Measurements from ENCODE around the gene KRT9.
"Not testable (repeated sequence)": the region's sequence is repeated elsewhere in the genome, so short reads cannot be mapped to it uniquely, and the experiment has no call there.

The KRT9 gene

GRCh38 chr17:41545829-41546410, 25.9 kb downstream of the KRT9 start:
- Histone ChIP-seq H3K9me3 (no peaks in the 10 kb centered on the region), H3K36me3 (no peaks in the 10 kb centered on the region), H3K4me1 (ENCODE audit: control insufficient read depth in 1 of 2, insufficient read depth in 1 of 2, low read depth in 1 of 2, low read length in 1 of 2) (peaks cover 12 to 24% of the 10 kb centered on the region in 2 experiments), H3K27ac (no peak overlapping the region), H3K4me3 (ENCODE audit: low read depth in 1 of 2, low read length in 1 of 2) (no peak overlapping the region), H3K27me3 (peaks cover 31% of the 10 kb centered on the region)
- no peak for TF ChIP-seq CTCF (IDR thresholded peaks at IDR 0.05)

- H3K27me3 ChIP-seq: peaks cover 31% of the 10 kb centered on the region
- H3K4me3 ChIP-seq (ENCODE audit: low read depth in 1 of 2, low read length in 1 of 2): no peak overlapping the region
- peaks cover 12 to 19% of the 10 kb centered on the region in 2 experiments for H3K4me1 ChIP-seq (ENCODE audit: control insufficient read depth in 1 of 2, insufficient read depth in 1 of 2, low read depth in 1 of 2, low read length in 1 of 2)
- no peaks in the 10 kb centered on the region for H3K36me3 ChIP-seq
- no peak overlapping the region for H3K27ac ChIP-seq
- H3K9me3 ChIP-seq: no peaks in the 10 kb centered on the region
- TF ChIP-seq CTCF (IDR thresholded peaks at IDR 0.05): no peak
These were observed 26.9 kb downstream of the KRT9 start for GRCh38 chr17:41544935-41545334.

- H3K4me3 ChIP-seq (ENCODE audit: low read depth in 1 of 2, low read length in 1 of 2): no peak overlapping the region
- H3K27ac ChIP-seq: no peak overlapping the region
- H3K27me3 ChIP-seq: peaks cover 31% of the 10 kb centered on the region
- TF ChIP-seq CTCF (IDR thresholded peaks at IDR 0.05): no peak
- no peaks in the 10 kb centered on the region for H3K36me3 ChIP-seq
- peaks cover 12 to 19% of the 10 kb centered on the region in 2 experiments for H3K4me1 ChIP-seq (ENCODE audit: control insufficient read depth in 1 of 2, insufficient read depth in 1 of 2, low read depth in 1 of 2, low read length in 1 of 2)
- H3K9me3 ChIP-seq: no peaks in the 10 kb centered on the region
These were observed 27.4 kb downstream of the KRT9 start for GRCh38 chr17:41544491-41544892.

GRCh38 chr17:41542786-41543185, 29.1 kb downstream of the KRT9 start:
- not testable (repeated sequence) for H3K9me3 ChIP-seq; H3K4me1 ChIP-seq (ENCODE audit: control insufficient read depth in 1 of 2, insufficient read depth in 1 of 2, low read depth in 1 of 2, low read length in 1 of 2); H3K4me3 ChIP-seq (ENCODE audit: low read depth in 1 of 2, low read length in 1 of 2); H3K36me3 ChIP-seq; H3K27ac ChIP-seq
- peaks cover 26% of the 10 kb centered on the region for H3K27me3 ChIP-seq

GRCh38 chr17:41542357-41542756, 29.5 kb downstream of the KRT9 start:
- Histone ChIP-seq H3K4me1 (ENCODE audit: control insufficient read depth in 1 of 2, insufficient read depth in 1 of 2, low read depth in 1 of 2, low read length in 1 of 2) (no peaks in the 10 kb centered on the region), H3K9me3 (no peaks in the 10 kb centered on the region), H3K27me3 (peaks cover 26% of the 10 kb centered on the region), H3K36me3 (no peaks in the 10 kb centered on the region), H3K27ac (no peak overlapping the region), H3K4me3 (ENCODE audit: low read depth in 1 of 2, low read length in 1 of 2) (no peak overlapping the region)
- no peak for TF ChIP-seq CTCF (IDR thresholded peaks at IDR 0.05)

GRCh38 chr17:41540921-41541625, 30.8 kb downstream of the KRT9 start:
- no peak for TF ChIP-seq CTCF (IDR thresholded peaks at IDR 0.05)
- Histone ChIP-seq H3K4me3 (ENCODE audit: low read depth in 1 of 2, low read length in 1 of 2) (no peak overlapping the region), H3K27ac (no peak overlapping the region), H3K4me1 (ENCODE audit: control insufficient read depth in 1 of 2, insufficient read depth in 1 of 2, low read depth in 1 of 2, low read length in 1 of 2) (no peaks in the 10 kb centered on the region), H3K27me3 (peaks cover 32% of the 10 kb centered on the region), H3K9me3 (no peaks in the 10 kb centered on the region), H3K36me3 (no peaks in the 10 kb centered on the region)
